Fibroblast of lung (primary cell): ENCODE measurements around the gene UROC1. TPM values are rescaled to one million over a fixed set of nuclear protein-coding genes. Genes with fewer than 3 reads are reported as not detected.

ENCODE experiments used
- DNase-seq, 2 donors: peaks; one replicate each; pipeline versions ENCODE4 v3.0.0 to v3.0.0-alpha.2; 2010; ENCODE audit warnings: low read depth in 2 of 2
- H2AFZ ChIP-seq: 2 replicates; pipeline ENCODE4 v1.5.1; 2012; ENCODE audit warnings: low read length, control low read depth, inconsistent platforms
- H3K27ac ChIP-seq: 2 replicates; pipeline ENCODE4 v1.5.1; 2011; ENCODE audit warnings: low read length, control low read depth; ENCODE audit not compliant: insufficient read depth
- H3K27me3 ChIP-seq: 2 replicates; pipeline ENCODE4 v1.5.1; 2011; ENCODE audit warnings: mild to moderate bottlenecking, low read length; ENCODE audit not compliant: control insufficient read depth, insufficient read depth
- H3K36me3 ChIP-seq: 2 replicates; pipeline ENCODE4 v1.5.1; 2011; ENCODE audit warnings: low read length; ENCODE audit not compliant: control insufficient read depth, insufficient read depth
- H3K4me1 ChIP-seq: 2 replicates; pipeline ENCODE4 v1.5.1; 2011; ENCODE audit warnings: low read length; ENCODE audit not compliant: control insufficient read depth, insufficient read depth; ENCODE audit errors: extremely low read depth
- H3K4me2 ChIP-seq: 2 replicates; pipeline ENCODE4 v1.5.1; 2011; ENCODE audit warnings: low read length, control low read depth; ENCODE audit not compliant: insufficient read depth; ENCODE audit errors: extremely low read depth
- H3K4me3 ChIP-seq, 4 experiments: fragments of 200-600 bp in 1 of 4; sonication (generic) in 1 of 4; replicated peaks in 1 of 4; 2 replicates each; pipeline ENCODE4 v1.5.1; 2011 to 2016; ENCODE audit warnings: low read length in 4 of 4, low read depth in 3 of 4, mild to moderate bottlenecking in 3 of 4, control low read depth in 2 of 4, inconsistent platforms in 1 of 4, mixed read lengths in 1 of 4; ENCODE audit not compliant: insufficient read depth in 1 of 4; ENCODE audit errors: control extremely low read depth in 1 of 4
- H3K79me2 ChIP-seq: 2 replicates; pipeline ENCODE4 v1.5.1; 2012; ENCODE audit warnings: mild to moderate bottlenecking, low read length, inconsistent platforms; ENCODE audit not compliant: control insufficient read depth, insufficient read depth
- H3K9ac ChIP-seq: 2 replicates; pipeline ENCODE4 v1.5.1; 2011; ENCODE audit warnings: mild to moderate bottlenecking, low read length, control low read depth; ENCODE audit not compliant: insufficient read depth
- H3K9me3 ChIP-seq: 2 replicates; pipeline ENCODE4 v1.5.1; 2012; ENCODE audit warnings: low read depth, low read length; ENCODE audit not compliant: control insufficient read depth, insufficient read depth
- H4K20me1 ChIP-seq: 2 replicates; pipeline ENCODE4 v1.5.1; 2011; ENCODE audit warnings: low read length; ENCODE audit not compliant: control insufficient read depth, insufficient read depth; ENCODE audit errors: extremely low read depth
- EZH2 ChIP-seq: IDR thresholded peaks from 2 replicates; pipeline ENCODE4 v1.5.1; 2012; ENCODE audit warnings: low read length, control low read depth, mild to moderate bottlenecking; ENCODE audit errors: missing control alignments
- polyA plus RNA-seq, 2 donors: library from polyadenylated mRNA; depleted of rRNA in 1 of 2; stranded (reverse) in 1 of 2; unstranded in 1 of 2; fragments of >200 nt; gene quantifications; 2 replicates each; pipeline ENCODE4 v1.2.1, GENCODE V29; 2011 to 2012; ENCODE audit warnings: missing spikeins in 1 of 2
- total RNA-seq: library from RNA; depleted of rRNA; stranded (reverse); fragments of >200 nt; gene quantifications from 2 replicates; pipeline ENCODE4 v1.2.1, GENCODE V29; 2014
- TF ChIP-seq, protein P1 (sequence below), 2 donors: IDR thresholded peaks in 1 of 2; conservative IDR thresholded peaks in 1 of 2; 1 replicate in 1 of 2; 2 replicates in 1 of 2; pipeline ENCODE4 v1.5.1; 2011 to 2012; ENCODE audit warnings: low read length in 2 of 2, control low read depth in 1 of 2, inconsistent platforms in 1 of 2, low read depth in 1 of 2, mild to moderate bottlenecking in 1 of 2

The UROC1 gene
- total and polyA plus RNA-seq, 2 donors (not counting 1 experiment from before 2014, with no cell fraction given): not detected

DNA sequence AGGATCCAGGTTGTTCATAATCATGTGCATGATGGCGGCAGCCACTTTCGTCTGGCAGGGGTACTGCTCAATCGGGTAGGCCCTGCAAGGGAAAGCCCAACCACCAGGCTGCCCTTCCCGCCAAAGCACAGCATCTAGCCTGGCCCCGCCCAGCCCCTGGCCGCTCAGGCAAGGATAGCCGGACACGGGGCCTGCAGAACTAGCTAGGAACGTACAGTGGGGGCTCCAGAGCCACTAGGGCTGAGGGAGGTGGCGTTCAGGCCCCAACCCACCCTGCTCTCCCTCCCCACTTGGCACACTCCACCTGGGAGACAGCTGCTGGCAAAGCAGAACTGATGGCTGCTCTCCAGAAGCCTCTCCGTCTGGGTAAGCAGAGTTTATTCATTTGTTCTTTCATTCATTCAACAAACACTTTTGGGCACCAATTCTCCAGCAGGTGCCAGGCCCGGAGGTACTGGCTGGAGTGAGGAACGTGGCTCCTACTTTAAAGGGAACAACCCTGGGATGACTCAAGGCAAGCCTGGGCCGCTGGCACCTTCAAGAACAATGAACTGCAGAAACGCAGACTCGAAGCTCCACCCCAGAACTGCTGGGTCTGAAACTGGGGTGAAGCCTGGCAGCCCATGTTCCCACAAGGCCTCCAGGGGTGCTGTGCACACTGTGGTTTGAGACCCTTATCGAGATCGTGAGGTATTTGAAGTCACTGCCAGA lies 7.8 kb downstream of the UROC1 start:
- H3K9ac ChIP-seq: no peak overlapping the region
- H3K36me3 ChIP-seq: no peaks in the 10 kb centered on the region
- no peaks in the 10 kb centered on the region for H4K20me1 ChIP-seq
- no peak overlapping the region for H3K4me3 ChIP-seq
- no peak overlapping the region for H2AFZ ChIP-seq
- no peaks in the 10 kb centered on the region for H3K9me3 ChIP-seq
- DNase-seq: no peak
- no peak overlapping the region for H3K4me2 ChIP-seq
- H3K79me2 ChIP-seq: no peaks in the 10 kb centered on the region
- H3K27ac ChIP-seq: no peak overlapping the region
- no peak for TF ChIP-seq EZH2
- TF ChIP-seq, protein P1, sequence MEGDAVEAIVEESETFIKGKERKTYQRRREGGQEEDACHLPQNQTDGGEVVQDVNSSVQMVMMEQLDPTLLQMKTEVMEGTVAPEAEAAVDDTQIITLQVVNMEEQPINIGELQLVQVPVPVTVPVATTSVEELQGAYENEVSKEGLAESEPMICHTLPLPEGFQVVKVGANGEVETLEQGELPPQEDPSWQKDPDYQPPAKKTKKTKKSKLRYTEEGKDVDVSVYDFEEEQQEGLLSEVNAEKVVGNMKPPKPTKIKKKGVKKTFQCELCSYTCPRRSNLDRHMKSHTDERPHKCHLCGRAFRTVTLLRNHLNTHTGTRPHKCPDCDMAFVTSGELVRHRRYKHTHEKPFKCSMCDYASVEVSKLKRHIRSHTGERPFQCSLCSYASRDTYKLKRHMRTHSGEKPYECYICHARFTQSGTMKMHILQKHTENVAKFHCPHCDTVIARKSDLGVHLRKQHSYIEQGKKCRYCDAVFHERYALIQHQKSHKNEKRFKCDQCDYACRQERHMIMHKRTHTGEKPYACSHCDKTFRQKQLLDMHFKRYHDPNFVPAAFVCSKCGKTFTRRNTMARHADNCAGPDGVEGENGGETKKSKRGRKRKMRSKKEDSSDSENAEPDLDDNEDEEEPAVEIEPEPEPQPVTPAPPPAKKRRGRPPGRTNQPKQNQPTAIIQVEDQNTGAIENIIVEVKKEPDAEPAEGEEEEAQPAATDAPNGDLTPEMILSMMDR (conservative IDR thresholded peaks at IDR 0.05 in 1 of 2, IDR thresholded peaks at IDR 0.05 in 1 of 2; ENCODE audit: low read depth in 1 of 2, low read length in 2 of 2): peak in 1 of 2 donors; percentile 7
- no peaks in the 10 kb centered on the region for H3K27me3 ChIP-seq
- no peaks in the 10 kb centered on the region for H3K4me1 ChIP-seq

DNA sequence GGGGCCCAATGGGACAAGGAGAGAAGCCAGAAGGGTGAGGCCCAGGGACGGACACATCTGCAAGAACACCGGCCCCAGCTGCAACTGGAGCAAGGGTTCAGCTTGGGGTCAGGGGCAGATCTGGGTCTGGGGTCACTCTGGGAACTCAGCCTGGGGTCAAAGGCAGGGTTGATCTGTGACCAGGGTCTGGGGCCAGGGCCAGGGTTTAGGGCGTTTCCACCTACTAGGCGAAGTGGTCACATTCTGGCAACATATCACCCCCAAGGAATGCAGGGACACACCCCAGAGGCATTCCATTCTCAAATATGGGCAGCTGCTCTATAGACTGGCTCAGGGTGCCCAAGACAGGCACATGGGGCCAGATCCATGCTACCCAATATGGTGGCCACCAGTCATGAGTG lies 9.0 kb downstream of the UROC1 start:
- no peaks in the 10 kb centered on the region for H3K79me2 ChIP-seq
- DNase-seq: peak in 1 of 2 donors; percentile 17
- no peak overlapping the region for H3K4me2 ChIP-seq
- no peak for TF ChIP-seq EZH2
- TF ChIP-seq, protein P1 (conservative IDR thresholded peaks at IDR 0.05 in 1 of 2, IDR thresholded peaks at IDR 0.05 in 1 of 2; ENCODE audit: low read depth in 1 of 2, low read length in 2 of 2): no peak
- H3K36me3 ChIP-seq: no peaks in the 10 kb centered on the region
- H3K9me3 ChIP-seq: no peaks in the 10 kb centered on the region
- H4K20me1 ChIP-seq: no peaks in the 10 kb centered on the region
- H2AFZ ChIP-seq: no peak overlapping the region
- H3K9ac ChIP-seq: no peak overlapping the region
- H3K4me1 ChIP-seq: no peaks in the 10 kb centered on the region
- H3K27ac ChIP-seq: no peak overlapping the region
- no peak overlapping the region for H3K4me3 ChIP-seq
- H3K27me3 ChIP-seq: no peaks in the 10 kb centered on the region

GRCh38 chr3:126507886-126508285 lies 9.7 kb downstream of the UROC1 start:
- TF ChIP-seq, protein P1 (conservative IDR thresholded peaks at IDR 0.05 in 1 of 2, IDR thresholded peaks at IDR 0.05 in 1 of 2; ENCODE audit: low read depth in 1 of 2, low read length in 2 of 2): no peak
- no peak for TF ChIP-seq EZH2
- no peak overlapping the region for H3K9ac ChIP-seq
- no peaks in the 10 kb centered on the region for H3K79me2 ChIP-seq
- no peak overlapping the region for H3K27ac ChIP-seq
- H3K27me3 ChIP-seq: no peaks in the 10 kb centered on the region
- H4K20me1 ChIP-seq: no peaks in the 10 kb centered on the region
- no peaks in the 10 kb centered on the region for H3K9me3 ChIP-seq
- DNase-seq: no peak
- H3K4me1 ChIP-seq: no peaks in the 10 kb centered on the region
- H3K36me3 ChIP-seq: no peaks in the 10 kb centered on the region
- no peak overlapping the region for H2AFZ ChIP-seq
- no peak overlapping the region for H3K4me3 ChIP-seq
- no peak overlapping the region for H3K4me2 ChIP-seq
